ENCODE data around the gene FAM149A.

FAM149A gene

DNA sequence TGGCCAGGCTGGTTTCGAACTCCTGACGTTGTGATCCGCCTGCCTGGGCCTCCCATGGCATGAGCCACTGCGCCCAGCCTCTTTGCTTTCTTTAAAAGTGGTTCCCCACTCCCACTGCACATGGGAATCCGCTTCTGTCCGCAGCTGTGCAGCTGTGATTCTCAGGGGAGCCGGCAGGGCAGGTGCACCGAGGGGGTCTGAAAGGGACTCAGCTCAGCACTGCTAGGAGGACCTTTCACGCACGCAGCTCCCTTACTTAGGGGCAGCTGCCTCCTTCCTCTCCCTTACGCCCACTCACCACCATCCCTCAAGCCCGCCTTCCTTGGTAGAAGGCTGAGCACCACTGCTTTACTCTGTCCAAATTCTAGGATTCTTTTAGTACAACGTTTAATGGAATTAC lies 46.4 kb downstream of the FAM149A start:
- DNase-seq: no peak
- Histone ChIP-seq H3K27ac (ENCODE audit: insufficient read depth, low read length, poor library complexity, severe bottlenecking) (no peak overlapping the region), H3K27me3 (replicated peaks; ENCODE audit: control insufficient read depth, insufficient read depth, low read length, poor library complexity, severe bottlenecking) (peaks cover 4% of the 10 kb centered on the region), H3K36me3 (ENCODE audit: control insufficient read depth, insufficient read depth, low read length) (no peaks in the 10 kb centered on the region), H3K9me3 (ENCODE audit: control insufficient read depth, low read length) (no peaks in the 10 kb centered on the region), H3K4me1 (ENCODE audit: control insufficient read depth, insufficient read depth, low read length, poor library complexity, severe bottlenecking) (no peaks in the 10 kb centered on the region), H3K4me3 (ENCODE audit: insufficient read depth, low read depth, low read length, poor library complexity, severe bottlenecking) (no peak overlapping the region)

DNA sequence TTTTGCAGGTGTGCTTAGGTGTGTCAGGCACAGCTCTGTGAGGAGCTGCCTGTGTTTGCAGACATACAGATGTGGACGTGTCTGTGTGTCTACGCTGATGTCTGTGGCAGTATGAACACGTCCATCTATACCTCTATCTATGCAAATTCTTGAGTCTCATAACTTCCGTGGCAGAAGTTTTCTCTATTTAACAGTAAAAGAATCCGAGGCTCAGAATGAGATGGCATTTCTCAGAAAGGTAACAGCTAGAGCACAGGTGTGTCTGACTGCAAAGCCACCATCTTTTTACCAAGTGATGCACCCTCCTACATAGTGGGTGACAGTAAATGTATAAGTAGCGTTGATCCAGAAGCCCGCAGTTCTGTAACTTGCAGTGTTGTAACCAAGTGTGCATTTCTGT lies 47.0 kb downstream of the FAM149A start:
- H3K9me3 ChIP-seq (ENCODE audit: control insufficient read depth, low read length): no peaks in the 10 kb centered on the region
- H3K4me3 ChIP-seq (ENCODE audit: insufficient read depth, low read depth, low read length, poor library complexity, severe bottlenecking): no peak overlapping the region
- H3K27me3 ChIP-seq (replicated peaks; ENCODE audit: control insufficient read depth, insufficient read depth, low read length, poor library complexity, severe bottlenecking): no peaks in the 10 kb centered on the region
- no peak overlapping the region for H3K27ac ChIP-seq (ENCODE audit: insufficient read depth, low read length, poor library complexity, severe bottlenecking)
- no peak for DNase-seq
- H3K4me1 ChIP-seq (ENCODE audit: control insufficient read depth, insufficient read depth, low read length, poor library complexity, severe bottlenecking): no peaks in the 10 kb centered on the region
- H3K36me3 ChIP-seq (ENCODE audit: control insufficient read depth, insufficient read depth, low read length): no peaks in the 10 kb centered on the region

DNA sequence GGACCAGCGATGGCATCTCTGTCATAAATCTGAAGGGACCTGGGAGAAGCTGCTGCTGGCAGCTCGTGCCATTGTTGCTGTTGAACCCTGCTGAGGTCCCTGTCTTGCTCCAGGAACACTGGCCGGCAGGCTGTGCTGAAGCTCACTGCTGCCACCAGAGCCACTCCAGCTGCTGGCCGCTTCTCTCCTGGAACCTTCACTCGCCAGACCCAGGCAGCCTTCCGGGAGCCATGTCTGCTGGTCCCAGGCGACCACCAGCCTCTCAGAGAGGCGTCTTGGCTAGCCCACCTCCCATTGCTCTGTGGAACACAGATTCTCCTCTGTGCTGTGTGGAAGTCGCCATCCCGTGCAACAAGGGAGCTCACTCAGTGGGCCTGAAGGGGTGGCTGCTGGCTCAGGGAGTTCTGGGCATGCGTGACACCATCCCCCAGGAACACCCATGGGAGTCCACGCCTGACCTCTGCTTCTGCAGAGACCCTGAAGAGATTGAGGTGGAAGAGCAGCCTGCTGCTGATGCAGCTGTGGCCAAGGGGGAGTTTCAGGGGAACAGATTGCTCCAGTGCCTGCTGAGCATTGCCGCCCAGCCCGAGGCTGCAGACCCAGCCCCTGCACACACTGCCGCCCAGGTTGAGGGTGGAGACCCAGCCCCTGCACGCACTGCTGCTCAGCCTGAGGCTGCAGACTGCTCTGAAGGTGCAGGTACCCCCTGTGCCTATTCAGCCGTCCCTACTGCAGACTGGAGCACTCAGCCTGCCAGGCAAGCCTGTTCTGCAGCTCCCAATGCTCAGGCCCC lies 53.7 kb downstream of the FAM149A start:
- no peaks in the 10 kb centered on the region for H3K36me3 ChIP-seq (ENCODE audit: control insufficient read depth, insufficient read depth, low read length)
- no peaks in the 10 kb centered on the region for H3K9me3 ChIP-seq (ENCODE audit: control insufficient read depth, low read length)
- no peak for DNase-seq
- no peak overlapping the region for H3K27ac ChIP-seq (ENCODE audit: insufficient read depth, low read length, poor library complexity, severe bottlenecking)
- no peak overlapping the region for H3K4me3 ChIP-seq (ENCODE audit: insufficient read depth, low read depth, low read length, poor library complexity, severe bottlenecking)
- H3K4me1 ChIP-seq (ENCODE audit: control insufficient read depth, insufficient read depth, low read length, poor library complexity, severe bottlenecking): no peaks in the 10 kb centered on the region
- no peaks in the 10 kb centered on the region for H3K27me3 ChIP-seq (replicated peaks; ENCODE audit: control insufficient read depth, insufficient read depth, low read length, poor library complexity, severe bottlenecking)

DNA sequence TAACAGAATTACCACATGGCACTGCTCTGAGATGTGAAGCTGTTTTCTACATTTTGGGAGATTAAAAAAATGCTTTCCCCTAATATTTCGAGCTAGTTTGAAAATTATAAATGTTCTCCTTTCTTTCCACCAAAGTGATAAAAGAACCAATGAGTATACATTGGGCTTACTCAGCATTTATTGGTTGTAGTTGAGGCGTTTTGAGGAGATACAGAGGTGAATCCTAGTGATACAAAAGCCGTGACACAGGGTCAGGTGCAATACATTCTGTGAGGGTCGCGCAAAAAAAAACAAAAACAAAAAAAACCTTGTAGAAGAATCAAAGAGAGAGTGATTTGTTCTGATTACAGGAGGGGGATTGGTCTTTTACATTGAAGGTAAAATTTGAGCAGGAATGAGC lies 54.5 kb downstream of the FAM149A start:
- no peaks in the 10 kb centered on the region for H3K27me3 ChIP-seq (replicated peaks; ENCODE audit: control insufficient read depth, insufficient read depth, low read length, poor library complexity, severe bottlenecking)
- no peaks in the 10 kb centered on the region for H3K9me3 ChIP-seq (ENCODE audit: control insufficient read depth, low read length)
- no peaks in the 10 kb centered on the region for H3K4me1 ChIP-seq (ENCODE audit: control insufficient read depth, insufficient read depth, low read length, poor library complexity, severe bottlenecking)
- no peak overlapping the region for H3K27ac ChIP-seq (ENCODE audit: insufficient read depth, low read length, poor library complexity, severe bottlenecking)
- no peaks in the 10 kb centered on the region for H3K36me3 ChIP-seq (ENCODE audit: control insufficient read depth, insufficient read depth, low read length)
- H3K4me3 ChIP-seq (ENCODE audit: insufficient read depth, low read depth, low read length, poor library complexity, severe bottlenecking): no peak overlapping the region
- no peak for DNase-seq

DNA sequence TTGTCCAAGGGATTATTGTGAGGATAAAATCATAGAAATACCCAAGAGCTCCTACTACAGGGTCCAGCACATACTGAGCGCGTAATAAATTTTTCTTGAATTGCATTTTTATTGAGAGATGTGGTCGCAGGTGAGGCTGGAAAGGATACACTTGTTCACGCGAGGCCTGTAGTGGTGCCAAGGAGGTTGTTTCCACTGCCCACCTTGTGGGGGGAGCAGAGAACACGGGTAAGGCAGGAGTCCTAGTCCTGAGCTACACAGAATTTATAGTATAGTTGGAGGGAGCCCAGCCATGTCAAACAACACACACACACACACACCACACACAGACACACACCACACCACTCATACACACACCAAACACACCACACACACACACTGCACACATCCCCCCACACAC lies 55.1 kb downstream of the FAM149A start:
- H3K4me1 ChIP-seq (ENCODE audit: control insufficient read depth, insufficient read depth, low read length, poor library complexity, severe bottlenecking): no peaks in the 10 kb centered on the region
- no peak overlapping the region for H3K4me3 ChIP-seq (ENCODE audit: insufficient read depth, low read depth, low read length, poor library complexity, severe bottlenecking)
- no peaks in the 10 kb centered on the region for H3K36me3 ChIP-seq (ENCODE audit: control insufficient read depth, insufficient read depth, low read length)
- H3K27me3 ChIP-seq (replicated peaks; ENCODE audit: control insufficient read depth, insufficient read depth, low read length, poor library complexity, severe bottlenecking): no peaks in the 10 kb centered on the region
- no peaks in the 10 kb centered on the region for H3K9me3 ChIP-seq (ENCODE audit: control insufficient read depth, low read length)
- DNase-seq: no peak
- H3K27ac ChIP-seq (ENCODE audit: insufficient read depth, low read length, poor library complexity, severe bottlenecking): no peak overlapping the region

DNA sequence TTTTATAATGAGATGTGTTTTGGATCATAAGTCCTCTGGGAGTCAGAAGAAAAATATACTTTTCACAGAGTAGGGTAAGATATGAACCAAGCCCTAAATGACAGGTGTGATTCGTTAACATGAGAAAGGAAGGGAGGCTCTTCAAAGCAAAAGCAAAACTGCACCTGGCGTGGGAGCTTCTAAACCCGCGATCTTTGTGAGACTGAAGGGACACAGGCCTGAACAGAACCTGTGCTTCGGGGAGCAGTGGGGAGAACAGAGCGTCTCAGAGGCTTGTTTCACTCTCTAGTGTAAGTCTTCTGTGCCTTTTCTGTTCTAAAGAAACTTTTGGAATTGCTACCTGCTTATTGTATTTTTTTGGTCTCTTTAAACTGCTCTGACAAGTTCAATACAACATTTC lies 56.6 kb downstream of the FAM149A start:
- Histone ChIP-seq H3K36me3 (ENCODE audit: control insufficient read depth, insufficient read depth, low read length) (no peaks in the 10 kb centered on the region), H3K27ac (ENCODE audit: insufficient read depth, low read length, poor library complexity, severe bottlenecking) (no peak overlapping the region), H3K4me1 (ENCODE audit: control insufficient read depth, insufficient read depth, low read length, poor library complexity, severe bottlenecking) (no peaks in the 10 kb centered on the region), H3K4me3 (ENCODE audit: insufficient read depth, low read depth, low read length, poor library complexity, severe bottlenecking) (no peak overlapping the region), H3K27me3 (replicated peaks; ENCODE audit: control insufficient read depth, insufficient read depth, low read length, poor library complexity, severe bottlenecking) (no peaks in the 10 kb centered on the region), H3K9me3 (ENCODE audit: control insufficient read depth, low read length) (no peaks in the 10 kb centered on the region)
- no peak for DNase-seq

DNA sequence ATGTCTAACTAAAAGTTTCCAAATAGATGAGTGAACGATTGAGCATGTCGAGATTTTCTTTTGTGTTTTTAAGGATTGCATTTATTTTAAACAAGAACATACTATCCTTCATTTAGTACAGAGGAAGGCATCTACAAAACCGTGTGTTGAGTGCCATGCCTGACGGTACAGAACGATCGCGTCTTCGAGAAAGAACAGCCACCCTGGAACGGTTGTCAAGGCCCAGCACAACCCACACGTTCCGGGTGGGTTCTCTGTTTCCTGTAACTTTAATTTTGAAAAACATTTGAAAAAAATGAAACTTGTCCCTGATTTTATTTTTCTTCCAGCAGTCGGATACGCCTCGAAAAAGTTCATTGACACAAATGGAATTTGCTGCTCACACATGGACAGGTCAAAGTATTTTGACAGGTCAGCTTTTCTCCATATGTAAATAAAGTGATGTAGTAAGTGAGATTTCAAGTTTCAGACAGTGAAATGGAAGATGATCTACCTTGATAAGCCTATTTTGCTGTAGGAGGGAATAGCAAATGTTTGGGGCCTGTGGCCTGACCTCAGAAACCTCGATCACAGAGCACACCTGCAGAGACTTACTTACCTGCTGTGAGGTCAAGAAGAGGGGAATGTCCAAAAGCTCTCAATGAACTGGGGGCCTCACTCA lies 62.5 kb downstream of the FAM149A start:
- no peak overlapping the region for H3K27ac ChIP-seq (ENCODE audit: insufficient read depth, low read length, poor library complexity, severe bottlenecking)
- no peak for DNase-seq
- H3K27me3 ChIP-seq (replicated peaks; ENCODE audit: control insufficient read depth, insufficient read depth, low read length, poor library complexity, severe bottlenecking): no peaks in the 10 kb centered on the region
- H3K9me3 ChIP-seq (ENCODE audit: control insufficient read depth, low read length): no peaks in the 10 kb centered on the region
- H3K4me1 ChIP-seq (ENCODE audit: control insufficient read depth, insufficient read depth, low read length, poor library complexity, severe bottlenecking): no peaks in the 10 kb centered on the region
- no peaks in the 10 kb centered on the region for H3K36me3 ChIP-seq (ENCODE audit: control insufficient read depth, insufficient read depth, low read length)
- no peak overlapping the region for H3K4me3 ChIP-seq (ENCODE audit: insufficient read depth, low read depth, low read length, poor library complexity, severe bottlenecking)

DNA sequence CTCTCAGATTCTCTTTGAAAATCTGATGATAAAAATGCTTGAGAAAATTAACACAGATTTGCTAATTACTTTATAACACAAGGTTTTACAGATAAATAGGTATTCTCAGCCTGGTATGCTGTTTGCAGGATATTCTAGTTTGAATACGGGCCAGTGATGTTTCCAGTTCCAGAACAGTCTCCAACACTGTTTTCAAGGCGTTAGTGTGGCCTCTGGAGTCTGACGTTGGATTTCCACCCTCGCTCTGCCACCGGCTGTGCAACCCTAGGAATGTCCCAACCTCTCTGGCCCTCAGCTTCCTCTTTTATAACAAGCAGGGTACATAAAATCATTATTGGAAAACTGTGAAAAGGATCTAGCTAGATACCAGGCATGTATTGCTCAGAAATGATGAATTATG lies 63.1 kb downstream of the FAM149A start:
- Histone ChIP-seq H3K36me3 (ENCODE audit: control insufficient read depth, insufficient read depth, low read length) (no peaks in the 10 kb centered on the region), H3K9me3 (ENCODE audit: control insufficient read depth, low read length) (no peaks in the 10 kb centered on the region), H3K27ac (ENCODE audit: insufficient read depth, low read length, poor library complexity, severe bottlenecking) (no peak overlapping the region), H3K4me1 (ENCODE audit: control insufficient read depth, insufficient read depth, low read length, poor library complexity, severe bottlenecking) (no peaks in the 10 kb centered on the region), H3K27me3 (replicated peaks; ENCODE audit: control insufficient read depth, insufficient read depth, low read length, poor library complexity, severe bottlenecking) (no peaks in the 10 kb centered on the region), H3K4me3 (ENCODE audit: insufficient read depth, low read depth, low read length, poor library complexity, severe bottlenecking) (no peak overlapping the region)
- DNase-seq: no peak

DNA sequence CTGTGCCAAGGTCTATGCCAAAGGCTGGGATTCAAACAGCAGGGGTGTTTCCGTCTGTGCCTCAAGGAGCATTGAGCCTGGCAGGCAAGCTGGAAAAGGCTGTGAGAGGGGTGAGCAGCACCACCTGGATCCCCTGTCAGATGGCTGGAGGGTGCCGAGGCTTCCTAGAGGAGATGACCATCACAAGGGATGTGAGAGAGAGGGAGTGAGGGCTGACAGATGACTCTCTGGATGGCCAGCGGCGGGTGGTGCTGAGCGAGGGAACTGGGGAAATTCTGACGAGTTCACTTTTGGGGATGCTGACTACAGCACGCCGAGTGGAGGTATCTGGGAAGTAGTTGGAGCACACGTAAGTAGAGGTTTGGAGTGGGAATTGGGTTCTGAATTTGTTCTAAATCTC lies 64.2 kb downstream of the FAM149A start:
- H3K36me3 ChIP-seq (ENCODE audit: control insufficient read depth, insufficient read depth, low read length): no peaks in the 10 kb centered on the region
- H3K27ac ChIP-seq (ENCODE audit: insufficient read depth, low read length, poor library complexity, severe bottlenecking): no peak overlapping the region
- no peak for DNase-seq
- no peak overlapping the region for H3K4me3 ChIP-seq (ENCODE audit: insufficient read depth, low read depth, low read length, poor library complexity, severe bottlenecking)
- H3K4me1 ChIP-seq (ENCODE audit: control insufficient read depth, insufficient read depth, low read length, poor library complexity, severe bottlenecking): no peaks in the 10 kb centered on the region
- no peaks in the 10 kb centered on the region for H3K9me3 ChIP-seq (ENCODE audit: control insufficient read depth, low read length)
- no peaks in the 10 kb centered on the region for H3K27me3 ChIP-seq (replicated peaks; ENCODE audit: control insufficient read depth, insufficient read depth, low read length, poor library complexity, severe bottlenecking)

DNA sequence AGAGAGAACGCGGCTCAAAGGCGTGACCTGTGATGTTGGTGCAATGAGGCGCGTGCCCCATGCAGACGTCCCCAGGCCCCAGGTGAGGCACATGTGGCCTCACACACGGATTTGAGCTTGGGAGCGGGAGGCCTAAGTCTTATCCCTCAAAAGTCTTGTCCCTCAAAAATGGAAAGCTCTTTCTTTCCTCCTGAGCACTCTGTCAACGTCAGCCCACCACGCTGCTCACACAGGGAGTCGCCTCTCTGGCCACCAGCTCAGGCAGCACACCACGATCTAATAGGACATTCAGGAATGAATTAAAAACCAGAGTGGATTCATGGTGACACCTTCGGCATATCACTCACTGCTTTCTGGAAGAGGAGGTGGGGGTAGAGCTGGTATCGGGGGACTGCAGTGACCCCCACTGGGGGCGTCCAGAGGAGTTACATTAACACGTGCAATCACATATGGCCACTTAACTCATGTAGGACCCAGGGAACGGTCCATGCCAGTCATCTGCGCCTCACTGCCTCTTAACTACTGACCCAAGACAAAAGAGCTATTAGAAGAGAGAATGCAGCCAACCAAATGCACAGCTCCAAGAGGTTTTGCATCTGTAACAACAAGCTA lies 64.9 kb downstream of the FAM149A start:
- no peaks in the 10 kb centered on the region for H3K9me3 ChIP-seq (ENCODE audit: control insufficient read depth, low read length)
- no peaks in the 10 kb centered on the region for H3K36me3 ChIP-seq (ENCODE audit: control insufficient read depth, insufficient read depth, low read length)
- DNase-seq: no peak
- H3K4me3 ChIP-seq (ENCODE audit: insufficient read depth, low read depth, low read length, poor library complexity, severe bottlenecking): no peak overlapping the region
- H3K27ac ChIP-seq (ENCODE audit: insufficient read depth, low read length, poor library complexity, severe bottlenecking): no peak overlapping the region
- H3K27me3 ChIP-seq (replicated peaks; ENCODE audit: control insufficient read depth, insufficient read depth, low read length, poor library complexity, severe bottlenecking): no peaks in the 10 kb centered on the region
- H3K4me1 ChIP-seq (ENCODE audit: control insufficient read depth, insufficient read depth, low read length, poor library complexity, severe bottlenecking): no peaks in the 10 kb centered on the region
